GM23338 (cell line): ENCODE measurements around the gene DGKB. TPM values are rescaled to one million over a fixed set of nuclear protein-coding genes. Genes with fewer than 3 reads are reported as not detected.

Experiments used
- ATAC-seq: fragments of 200-7000 bp; cut with Tn5 transposase; 3 replicates; pipeline ENCODE4 v1.9.1; 2020
- DNase-seq: peaks from one replicate; pipeline ENCODE4 v3.0.0-alpha.2; 2015; ENCODE audit warnings: low spot score
- H2AFZ ChIP-seq: fragments of 200-600 bp; sonication (generic); 2 replicates; pipeline ENCODE4 v1.8.0; 2016; ENCODE audit warnings: antibody characterized with exemption, mild to moderate bottlenecking, moderate library complexity
- H3F3A ChIP-seq: fragments of 200-600 bp; sonication (generic); replicated peaks from 2 replicates; pipeline ENCODE4 v1.8.0; 2017; ENCODE audit warnings: antibody characterized with exemption, mixed run types, low read depth
- H3K27ac ChIP-seq: fragments of 200-600 bp; sonication (generic); 2 replicates; pipeline ENCODE4 v1.6.1; 2016; ENCODE audit warnings: low read depth
- H3K27me3 ChIP-seq: fragments of 200-600 bp; sonication (generic); 2 replicates; pipeline ENCODE4 v1.8.0; 2016; ENCODE audit warnings: mild to moderate bottlenecking, mixed run types, moderate library complexity; ENCODE audit not compliant: insufficient read depth
- H3K36me3 ChIP-seq: fragments of 200-600 bp; sonication (generic); 2 replicates; pipeline ENCODE4 v1.8.0; 2016; ENCODE audit warnings: mild to moderate bottlenecking; ENCODE audit not compliant: insufficient read depth
- H3K4me1 ChIP-seq: fragments of 200-600 bp; sonication (generic); 2 replicates; pipeline ENCODE4 v1.8.0; 2016; ENCODE audit warnings: mild to moderate bottlenecking, moderate library complexity; ENCODE audit not compliant: insufficient read depth
- H3K4me2 ChIP-seq: fragments of 200-600 bp; sonication (generic); 2 replicates; pipeline ENCODE4 v1.7.1; 2017; ENCODE audit warnings: mixed run types
- H3K4me3 ChIP-seq: fragments of 200-600 bp; sonication (generic); 2 replicates; pipeline ENCODE4 v1.6.1; 2016; ENCODE audit warnings: mixed run types
- H3K79me2 ChIP-seq: fragments of 200-600 bp; sonication (generic); replicated peaks from 2 replicates; pipeline ENCODE4 v1.8.0; 2017; ENCODE audit warnings: mild to moderate bottlenecking; ENCODE audit not compliant: insufficient read depth
- H3K9me2 ChIP-seq: fragments of 200-600 bp; sonication (generic); 2 replicates; pipeline ENCODE4 v1.8.0; 2017; ENCODE audit not compliant: insufficient read depth
- H4K20me1 ChIP-seq: fragments of 200-600 bp; sonication (generic); replicated peaks from 2 replicates; pipeline ENCODE4 v1.8.0; 2017; ENCODE audit warnings: mild to moderate bottlenecking; ENCODE audit not compliant: insufficient read depth
- H3K27ac Mint-ChIP-seq: 2 replicates; pipeline ENCODE4 v1.8.0; 2020; ENCODE audit warnings: inconsistent platforms, mild to moderate bottlenecking, moderate library complexity, mixed read lengths
- H3K27me3 Mint-ChIP-seq: 3 replicates; pipeline ENCODE4 v1.8.0; 2022; ENCODE audit warnings: low read depth, mild to moderate bottlenecking, moderate library complexity, mixed read lengths, inconsistent platforms; ENCODE audit not compliant: insufficient read depth, poor library complexity
- H3K36me3 Mint-ChIP-seq: 3 replicates; pipeline ENCODE4 v1.8.0; 2021; ENCODE audit warnings: low read depth, mild to moderate bottlenecking, inconsistent platforms, moderate library complexity, mixed read lengths
- H3K4me1 Mint-ChIP-seq: 3 replicates; pipeline ENCODE4 v1.8.0; 2020; ENCODE audit warnings: mild to moderate bottlenecking, inconsistent platforms, mixed read lengths
- H3K4me3 Mint-ChIP-seq: 3 replicates; pipeline ENCODE4 v1.8.0; 2021; ENCODE audit warnings: moderate library complexity, mild to moderate bottlenecking, inconsistent platforms, mixed read lengths
- H3K9me3 Mint-ChIP-seq: 3 replicates; pipeline ENCODE4 v1.8.0; 2020; ENCODE audit warnings: moderate library complexity, mild to moderate bottlenecking, inconsistent platforms, mixed read lengths
- EZH2 ChIP-seq: fragments of 200-600 bp; sonication (generic); IDR thresholded peaks from one replicate; pipeline ENCODE4 v1.8.0; 2017; ENCODE audit warnings: antibody characterized with exemption, mild to moderate bottlenecking, low read depth; ENCODE audit not compliant: unreplicated experiment
- EZH2phosphoT487 ChIP-seq: fragments of 200-600 bp; sonication (generic); IDR thresholded peaks from one replicate; pipeline ENCODE4 v1.8.1; 2018; ENCODE audit warnings: antibody characterized with exemption; ENCODE audit not compliant: unreplicated experiment
- ZNF114 ChIP-seq: fragments of 250-450 bp; sonication (Bioruptor Pico); IDR thresholded peaks from 2 replicates; pipeline ENCODE4 v1.5.0; 2020; ENCODE audit warnings: mild to moderate bottlenecking, moderate library complexity
- polyA plus RNA-seq: library from polyadenylated mRNA; unstranded; fragments of >200 nt; fragmentation: Nextera tagmentation; extraction: Ambion mirVana; gene quantifications from 2 replicates; pipeline ENCODE4 v1.2.1, GENCODE V29; 2016
- total RNA-seq: library from RNA; depleted of rRNA; stranded (reverse); fragments of >200 nt; shearing (Covaris generic); gene quantifications from 2 replicates; pipeline ENCODE4 v1.2.3, GENCODE V29; 2014
- TF ChIP-seq, protein P1 (sequence below): fragments of 250-450 bp; sonication (Bioruptor Pico); IDR thresholded peaks from 2 replicates; pipeline ENCODE4 v1.5.0; 2020; ENCODE audit warnings: mild to moderate bottlenecking, moderate library complexity
- TF ChIP-seq, protein P2 (sequence below): IDR thresholded peaks from 2 replicates; pipeline ENCODE4 v1.6.1; 2016; ENCODE audit warnings: antibody characterized with exemption
- TF ChIP-seq, protein P3 (sequence below), 2 experiments: fragments of 200-600 bp in 1 of 2; sonication (generic) in 1 of 2; conservative IDR thresholded peaks; 2 replicates each; pipeline versions ENCODE4 v1.5.1 to v1.6.1; 2016 to 2017; ENCODE audit warnings: antibody characterized with exemption in 2 of 2, low read depth in 2 of 2, mild to moderate bottlenecking in 2 of 2, moderate library complexity in 1 of 2

Gene DGKB
- total and polyA plus RNA-seq, 2 experiments from 2014 or later: 4.8 to 11.5 TPM

DNA sequence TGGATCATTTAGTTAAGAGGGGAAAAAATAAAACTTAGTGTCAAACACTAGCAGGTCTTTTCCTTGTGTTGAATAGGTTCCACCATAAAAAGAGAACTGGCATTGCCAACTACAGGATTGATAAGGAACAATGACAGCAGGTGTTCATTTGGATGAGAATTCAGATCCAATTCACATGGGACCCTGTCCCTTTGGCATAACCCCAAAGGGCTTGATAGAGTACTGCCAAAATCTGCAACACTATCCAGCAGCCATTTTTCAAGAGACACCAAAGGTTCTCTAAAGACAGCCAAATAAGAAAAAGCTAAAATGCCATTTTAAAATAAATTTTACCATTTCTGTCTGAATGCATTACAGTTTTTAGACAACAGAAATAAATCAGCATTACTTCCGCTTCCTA is 422.3 kb downstream of the DGKB start (continued):
- TF ChIP-seq, protein P1, sequence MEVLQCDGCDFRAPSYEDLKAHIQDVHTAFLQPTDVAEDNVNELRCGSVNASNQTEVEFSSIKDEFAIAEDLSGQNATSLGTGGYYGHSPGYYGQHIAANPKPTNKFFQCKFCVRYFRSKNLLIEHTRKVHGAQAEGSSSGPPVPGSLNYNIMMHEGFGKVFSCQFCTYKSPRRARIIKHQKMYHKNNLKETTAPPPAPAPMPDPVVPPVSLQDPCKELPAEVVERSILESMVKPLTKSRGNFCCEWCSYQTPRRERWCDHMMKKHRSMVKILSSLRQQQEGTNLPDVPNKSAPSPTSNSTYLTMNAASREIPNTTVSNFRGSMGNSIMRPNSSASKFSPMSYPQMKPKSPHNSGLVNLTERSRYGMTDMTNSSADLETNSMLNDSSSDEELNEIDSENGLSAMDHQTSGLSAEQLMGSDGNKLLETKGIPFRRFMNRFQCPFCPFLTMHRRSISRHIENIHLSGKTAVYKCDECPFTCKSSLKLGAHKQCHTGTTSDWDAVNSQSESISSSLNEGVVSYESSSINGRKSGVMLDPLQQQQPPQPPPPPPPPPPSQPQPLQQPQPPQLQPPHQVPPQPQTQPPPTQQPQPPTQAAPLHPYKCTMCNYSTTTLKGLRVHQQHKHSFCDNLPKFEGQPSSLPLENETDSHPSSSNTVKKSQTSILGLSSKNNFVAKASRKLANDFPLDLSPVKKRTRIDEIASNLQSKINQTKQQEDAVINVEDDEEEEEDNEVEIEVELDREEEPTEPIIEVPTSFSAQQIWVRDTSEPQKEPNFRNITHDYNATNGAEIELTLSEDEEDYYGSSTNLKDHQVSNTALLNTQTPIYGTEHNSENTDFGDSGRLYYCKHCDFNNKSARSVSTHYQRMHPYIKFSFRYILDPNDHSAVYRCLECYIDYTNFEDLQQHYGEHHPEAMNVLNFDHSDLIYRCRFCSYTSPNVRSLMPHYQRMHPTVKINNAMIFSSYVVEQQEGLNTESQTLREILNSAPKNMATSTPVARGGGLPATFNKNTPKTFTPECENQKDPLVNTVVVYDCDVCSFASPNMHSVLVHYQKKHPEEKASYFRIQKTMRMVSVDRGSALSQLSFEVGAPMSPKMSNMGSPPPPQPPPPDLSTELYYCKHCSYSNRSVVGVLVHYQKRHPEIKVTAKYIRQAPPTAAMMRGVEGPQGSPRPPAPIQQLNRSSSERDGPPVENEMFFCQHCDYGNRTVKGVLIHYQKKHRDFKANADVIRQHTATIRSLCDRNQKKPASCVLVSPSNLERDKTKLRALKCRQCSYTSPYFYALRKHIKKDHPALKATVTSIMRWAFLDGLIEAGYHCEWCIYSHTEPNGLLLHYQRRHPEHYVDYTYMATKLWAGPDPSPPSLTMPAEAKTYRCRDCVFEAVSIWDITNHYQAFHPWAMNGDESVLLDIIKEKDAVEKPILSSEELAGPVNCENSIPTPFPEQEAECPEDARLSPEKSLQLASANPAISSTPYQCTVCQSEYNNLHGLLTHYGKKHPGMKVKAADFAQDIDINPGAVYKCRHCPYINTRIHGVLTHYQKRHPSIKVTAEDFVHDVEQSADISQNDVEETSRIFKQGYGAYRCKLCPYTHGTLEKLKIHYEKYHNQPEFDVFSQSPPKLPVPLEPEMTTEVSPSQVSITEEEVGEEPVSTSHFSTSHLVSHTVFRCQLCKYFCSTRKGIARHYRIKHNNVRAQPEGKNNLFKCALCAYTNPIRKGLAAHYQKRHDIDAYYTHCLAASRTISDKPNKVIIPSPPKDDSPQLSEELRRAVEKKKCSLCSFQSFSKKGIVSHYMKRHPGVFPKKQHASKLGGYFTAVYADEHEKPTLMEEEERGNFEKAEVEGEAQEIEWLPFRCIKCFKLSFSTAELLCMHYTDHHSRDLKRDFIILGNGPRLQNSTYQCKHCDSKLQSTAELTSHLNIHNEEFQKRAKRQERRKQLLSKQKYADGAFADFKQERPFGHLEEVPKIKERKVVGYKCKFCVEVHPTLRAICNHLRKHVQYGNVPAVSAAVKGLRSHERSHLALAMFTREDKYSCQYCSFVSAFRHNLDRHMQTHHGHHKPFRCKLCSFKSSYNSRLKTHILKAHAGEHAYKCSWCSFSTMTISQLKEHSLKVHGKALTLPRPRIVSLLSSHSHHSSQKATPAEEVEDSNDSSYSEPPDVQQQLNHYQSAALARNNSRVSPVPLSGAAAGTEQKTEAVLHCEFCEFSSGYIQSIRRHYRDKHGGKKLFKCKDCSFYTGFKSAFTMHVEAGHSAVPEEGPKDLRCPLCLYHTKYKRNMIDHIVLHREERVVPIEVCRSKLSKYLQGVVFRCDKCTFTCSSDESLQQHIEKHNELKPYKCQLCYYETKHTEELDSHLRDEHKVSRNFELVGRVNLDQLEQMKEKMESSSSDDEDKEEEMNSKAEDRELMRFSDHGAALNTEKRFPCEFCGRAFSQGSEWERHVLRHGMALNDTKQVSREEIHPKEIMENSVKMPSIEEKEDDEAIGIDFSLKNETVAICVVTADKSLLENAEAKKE (CRISPR knock-in tag): no peak
- TF ChIP-seq EZH2phosphoT487: no peak

DNA sequence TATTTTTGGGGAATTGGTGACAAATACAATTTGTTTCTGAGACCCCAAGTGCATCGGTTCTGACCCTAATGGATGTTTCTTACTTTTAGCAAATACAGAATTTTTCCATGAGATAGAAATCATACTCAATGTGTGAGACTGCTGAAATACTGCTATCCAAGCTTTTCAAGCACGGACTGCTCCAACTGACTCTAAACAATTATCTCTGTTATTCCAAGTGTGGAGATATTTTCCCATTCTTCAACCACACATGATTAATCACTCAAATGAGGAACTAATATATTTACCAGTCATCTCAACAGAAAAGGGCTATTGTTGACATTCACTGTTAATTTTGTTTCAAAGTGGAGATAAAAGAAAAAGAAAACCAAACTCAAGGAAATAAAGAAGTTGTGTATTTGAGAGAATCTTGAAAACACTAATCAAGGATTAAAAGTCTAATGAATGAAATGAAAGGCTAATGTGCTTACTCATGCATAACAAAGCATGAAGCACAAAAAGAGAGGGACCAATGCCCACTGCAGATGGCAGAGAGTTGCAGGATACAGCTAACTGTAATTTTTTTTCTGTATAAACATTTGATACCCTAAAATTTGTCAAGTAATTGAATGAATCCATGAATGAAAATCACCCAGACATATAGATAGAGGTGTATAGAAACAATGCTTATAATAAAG is 423.6 kb downstream of the DGKB start:
- DNase-seq (peak; percentile 3), ATAC-seq (no peak)
- Mint-ChIP-seq H3K4me1 (peaks cover 9% of the 10 kb centered on the region; the same call in 2 of the 3 replicates), H3K27ac (no peak overlapping the region), H3K27me3 (peaks cover 3% of the 10 kb centered on the region), H3K36me3 (peaks cover 4% of the 10 kb centered on the region), H3K4me3 (no peak overlapping the region), H3K9me3 (peaks cover 4% of the 10 kb centered on the region)
- H3K4me3 ChIP-seq: no peak overlapping the region
- H3F3A ChIP-seq: no peaks in the 10 kb centered on the region
- no peaks in the 10 kb centered on the region for H3K27me3 ChIP-seq
- H4K20me1 ChIP-seq: no peaks in the 10 kb centered on the region
- no peaks in the 10 kb centered on the region for H3K9me2 ChIP-seq
- H3K27ac ChIP-seq: no peak overlapping the region
- no peaks in the 10 kb centered on the region for H3K79me2 ChIP-seq
- H3K4me2 ChIP-seq: no peak overlapping the region
- peaks cover 3% of the 10 kb centered on the region for H3K4me1 ChIP-seq
- no peak overlapping the region for H2AFZ ChIP-seq
- no peaks in the 10 kb centered on the region for H3K36me3 ChIP-seq
- TF ChIP-seq ZNF114 (CRISPR knock-in tag) (no peak), EZH2 (no peak)
- TF ChIP-seq, protein P2, sequence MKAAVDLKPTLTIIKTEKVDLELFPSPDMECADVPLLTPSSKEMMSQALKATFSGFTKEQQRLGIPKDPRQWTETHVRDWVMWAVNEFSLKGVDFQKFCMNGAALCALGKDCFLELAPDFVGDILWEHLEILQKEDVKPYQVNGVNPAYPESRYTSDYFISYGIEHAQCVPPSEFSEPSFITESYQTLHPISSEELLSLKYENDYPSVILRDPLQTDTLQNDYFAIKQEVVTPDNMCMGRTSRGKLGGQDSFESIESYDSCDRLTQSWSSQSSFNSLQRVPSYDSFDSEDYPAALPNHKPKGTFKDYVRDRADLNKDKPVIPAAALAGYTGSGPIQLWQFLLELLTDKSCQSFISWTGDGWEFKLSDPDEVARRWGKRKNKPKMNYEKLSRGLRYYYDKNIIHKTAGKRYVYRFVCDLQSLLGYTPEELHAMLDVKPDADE: no peak
- TF ChIP-seq, protein P3, sequence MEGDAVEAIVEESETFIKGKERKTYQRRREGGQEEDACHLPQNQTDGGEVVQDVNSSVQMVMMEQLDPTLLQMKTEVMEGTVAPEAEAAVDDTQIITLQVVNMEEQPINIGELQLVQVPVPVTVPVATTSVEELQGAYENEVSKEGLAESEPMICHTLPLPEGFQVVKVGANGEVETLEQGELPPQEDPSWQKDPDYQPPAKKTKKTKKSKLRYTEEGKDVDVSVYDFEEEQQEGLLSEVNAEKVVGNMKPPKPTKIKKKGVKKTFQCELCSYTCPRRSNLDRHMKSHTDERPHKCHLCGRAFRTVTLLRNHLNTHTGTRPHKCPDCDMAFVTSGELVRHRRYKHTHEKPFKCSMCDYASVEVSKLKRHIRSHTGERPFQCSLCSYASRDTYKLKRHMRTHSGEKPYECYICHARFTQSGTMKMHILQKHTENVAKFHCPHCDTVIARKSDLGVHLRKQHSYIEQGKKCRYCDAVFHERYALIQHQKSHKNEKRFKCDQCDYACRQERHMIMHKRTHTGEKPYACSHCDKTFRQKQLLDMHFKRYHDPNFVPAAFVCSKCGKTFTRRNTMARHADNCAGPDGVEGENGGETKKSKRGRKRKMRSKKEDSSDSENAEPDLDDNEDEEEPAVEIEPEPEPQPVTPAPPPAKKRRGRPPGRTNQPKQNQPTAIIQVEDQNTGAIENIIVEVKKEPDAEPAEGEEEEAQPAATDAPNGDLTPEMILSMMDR (conservative IDR thresholded peaks at IDR 0.05; ENCODE audit: low read depth in 2 of 2): no peak
